ENCODE data around the gene MLF2.

DNA sequence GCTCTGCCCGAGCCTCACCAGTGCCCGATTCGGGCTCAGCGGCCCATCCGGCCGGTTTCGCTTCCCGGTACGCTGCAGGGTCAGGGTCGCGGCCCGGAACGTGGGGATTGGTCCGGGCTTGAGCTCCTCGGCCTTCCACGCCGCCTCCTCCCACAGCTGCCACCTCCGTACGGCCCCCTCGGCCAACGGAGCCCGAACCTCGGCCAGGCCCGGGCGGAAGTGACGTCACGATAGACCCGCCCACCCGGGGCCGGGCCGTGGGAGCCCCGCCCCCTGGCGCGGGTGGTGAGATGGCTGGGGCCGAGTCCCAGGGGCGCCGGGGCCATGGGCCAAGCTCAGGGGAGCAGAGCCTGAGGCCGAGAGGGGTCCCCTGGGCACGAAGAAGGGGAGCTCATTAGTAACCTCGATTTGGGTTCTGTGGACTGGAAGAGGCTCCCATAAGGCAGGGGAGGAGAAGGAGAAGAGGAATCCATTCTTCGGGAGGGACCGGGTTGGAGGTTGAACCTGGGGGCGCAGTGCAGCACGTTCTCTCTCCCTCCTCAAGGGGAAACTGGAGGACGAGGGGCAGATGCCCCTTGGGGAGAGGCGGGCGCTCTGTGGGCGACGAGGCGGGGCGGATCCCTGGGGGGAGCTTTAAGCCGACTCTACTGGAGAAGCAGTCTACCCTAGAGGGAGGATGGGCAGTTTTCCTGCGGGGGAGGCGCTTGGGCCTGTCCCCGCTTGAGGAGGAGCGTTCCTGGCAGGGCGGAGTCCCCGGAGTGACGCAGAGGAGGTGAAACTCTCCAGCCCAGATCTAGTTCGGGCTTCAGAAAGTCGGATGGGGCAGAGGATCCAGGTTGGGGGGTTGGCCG is at the start of gene MLF2:
- peak; percentile 96 for TF ChIP-seq ZFX (IDR thresholded peaks at IDR 0.05)
- TF ChIP-seq, protein P1, sequence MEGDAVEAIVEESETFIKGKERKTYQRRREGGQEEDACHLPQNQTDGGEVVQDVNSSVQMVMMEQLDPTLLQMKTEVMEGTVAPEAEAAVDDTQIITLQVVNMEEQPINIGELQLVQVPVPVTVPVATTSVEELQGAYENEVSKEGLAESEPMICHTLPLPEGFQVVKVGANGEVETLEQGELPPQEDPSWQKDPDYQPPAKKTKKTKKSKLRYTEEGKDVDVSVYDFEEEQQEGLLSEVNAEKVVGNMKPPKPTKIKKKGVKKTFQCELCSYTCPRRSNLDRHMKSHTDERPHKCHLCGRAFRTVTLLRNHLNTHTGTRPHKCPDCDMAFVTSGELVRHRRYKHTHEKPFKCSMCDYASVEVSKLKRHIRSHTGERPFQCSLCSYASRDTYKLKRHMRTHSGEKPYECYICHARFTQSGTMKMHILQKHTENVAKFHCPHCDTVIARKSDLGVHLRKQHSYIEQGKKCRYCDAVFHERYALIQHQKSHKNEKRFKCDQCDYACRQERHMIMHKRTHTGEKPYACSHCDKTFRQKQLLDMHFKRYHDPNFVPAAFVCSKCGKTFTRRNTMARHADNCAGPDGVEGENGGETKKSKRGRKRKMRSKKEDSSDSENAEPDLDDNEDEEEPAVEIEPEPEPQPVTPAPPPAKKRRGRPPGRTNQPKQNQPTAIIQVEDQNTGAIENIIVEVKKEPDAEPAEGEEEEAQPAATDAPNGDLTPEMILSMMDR (conservative IDR thresholded peaks at IDR 0.05), result no peak; the same call in 1 of the 2 replicates
